Activated CD8-positive, alpha-beta memory T cell treated with anti-CD3 and anti-CD28 coated beads, Interleukin-2, amount 50 U/mL, for 1 hour (primary cell): ENCODE data around the gene FRMD8.

Experiments used
- DNase-seq: peaks from one replicate; pipeline ENCODE4 v3.0.0-alpha.2; 2020; ENCODE audit errors: extremely low read depth

Gene FRMD8

DNA sequence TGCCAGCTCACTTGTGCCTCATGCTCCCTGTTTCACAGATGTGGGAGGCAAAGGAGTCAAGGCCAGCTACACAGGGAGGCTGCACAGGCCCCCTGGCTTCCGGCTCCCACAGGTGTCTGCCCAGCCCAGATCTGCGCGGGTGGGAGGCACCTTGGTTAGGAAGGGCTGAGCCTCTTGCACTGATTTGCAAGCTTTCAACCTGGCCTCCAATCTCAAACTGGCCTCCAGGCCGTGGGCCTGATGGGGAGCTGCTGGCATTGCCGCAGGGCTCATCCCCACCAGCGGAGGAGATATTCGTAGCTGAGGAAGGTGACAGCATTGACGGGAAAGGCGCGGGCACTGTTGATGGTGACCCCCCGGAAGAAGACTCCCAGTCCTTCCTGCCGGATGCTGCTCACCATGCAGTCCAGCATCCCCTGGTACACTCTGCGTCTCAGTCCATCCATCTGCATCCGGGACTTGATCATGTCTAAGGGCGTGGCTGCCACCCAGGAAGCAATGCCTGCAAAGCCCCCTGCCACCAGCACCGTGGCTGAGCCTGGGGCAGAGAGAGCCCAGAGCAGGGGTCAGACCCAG is 10.2 kb upstream of the FRMD8 start:
- no peak for DNase-seq

DNA sequence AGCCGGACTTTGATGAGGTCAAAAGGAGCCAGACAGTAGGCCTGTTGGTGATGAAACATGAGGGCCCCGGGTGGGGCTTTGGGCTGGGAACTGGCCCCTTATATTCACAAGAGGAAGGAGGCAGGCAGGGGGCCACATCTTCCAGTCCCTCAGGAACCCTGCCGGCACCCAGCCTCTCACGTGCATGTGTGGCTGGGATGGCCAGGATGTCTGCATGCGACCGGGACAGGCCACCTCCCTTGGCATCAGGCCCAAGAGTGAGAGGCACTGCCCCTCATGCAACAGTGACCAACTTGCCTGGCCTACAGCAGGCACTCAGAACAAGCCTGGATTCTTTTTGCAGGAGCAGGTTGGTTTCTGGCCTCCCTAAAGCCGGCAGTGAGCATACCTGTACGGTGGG is 9.4 kb upstream of the FRMD8 start:
- no peak for DNase-seq

GRCh38 chr11:65377777-65378176 is 8.7 kb upstream of the FRMD8 start:
- DNase-seq = no peak

DNA sequence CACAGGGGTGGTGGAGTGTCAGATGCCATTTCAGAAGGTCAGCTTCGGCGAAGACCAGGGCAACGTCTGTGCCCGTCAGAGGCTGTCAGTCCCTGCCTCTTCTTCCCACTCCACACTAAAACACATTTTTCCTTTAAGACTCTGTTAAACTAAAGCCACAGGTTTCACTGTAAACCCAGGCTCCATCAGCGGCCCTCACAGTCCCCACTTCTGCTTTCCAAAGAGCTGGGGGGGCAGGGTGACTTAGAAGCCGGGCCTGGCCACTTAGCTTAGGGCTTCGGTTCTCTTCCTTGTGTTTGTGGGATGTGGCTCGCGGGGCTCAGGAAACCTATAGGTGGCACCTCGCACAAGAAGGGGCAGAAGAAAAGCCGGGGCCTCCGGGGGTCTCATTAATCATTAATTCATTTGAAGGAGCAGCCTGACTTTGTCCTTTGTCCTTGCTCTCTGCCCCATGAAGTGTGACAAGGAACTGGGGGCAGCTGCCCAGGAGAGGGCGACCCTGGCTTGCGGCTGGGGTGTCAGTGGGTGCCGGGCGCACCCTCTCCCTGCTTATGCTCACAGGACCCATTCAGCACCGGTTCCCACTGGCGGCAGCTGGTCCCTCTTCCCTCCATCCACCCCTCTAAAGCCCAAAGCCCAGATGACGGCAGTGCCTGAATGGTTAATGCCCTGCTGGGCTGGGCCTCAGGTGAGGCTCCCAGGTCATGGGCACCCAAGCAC is 8.1 kb upstream of the FRMD8 start:
- no peak for DNase-seq

DNA sequence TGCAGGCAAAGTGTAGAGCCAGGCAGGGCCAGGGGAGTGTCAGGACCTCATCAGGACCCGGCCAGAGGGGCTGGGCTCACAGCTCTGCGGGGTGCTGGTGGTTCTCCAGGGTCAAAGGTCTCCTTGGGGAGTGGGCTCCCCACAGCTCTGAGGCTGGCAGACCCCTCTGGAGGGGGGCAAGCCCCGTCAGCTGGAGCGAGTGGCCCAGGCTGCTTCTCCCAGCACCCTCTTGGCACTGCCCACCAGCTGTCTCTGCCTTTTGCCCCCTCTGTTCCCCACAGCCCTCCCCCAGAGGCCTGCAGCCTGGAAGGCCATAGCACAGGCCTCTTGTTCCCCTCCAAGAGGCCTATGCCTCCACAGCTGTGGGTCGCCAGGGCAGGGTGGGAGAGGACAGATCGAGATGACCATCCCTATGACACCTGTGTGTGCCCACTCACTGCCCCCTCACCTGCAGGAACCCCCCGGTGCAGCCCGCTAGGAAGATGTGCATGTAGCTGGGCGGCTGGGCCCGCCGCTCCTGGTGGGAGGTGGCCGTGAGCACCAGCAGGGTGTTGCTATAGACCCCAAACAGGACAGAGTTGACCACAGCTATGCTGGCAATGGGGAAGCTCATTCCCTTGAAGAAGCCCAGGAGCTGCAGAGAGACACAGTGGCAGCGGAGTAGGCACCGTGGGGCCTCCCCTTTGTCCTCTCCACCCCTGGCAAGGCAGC is 7.4 kb upstream of the FRMD8 start:
- DNase-seq = no peak

- no peak for DNase-seq
Measured at GRCh38 chr11:65379698-65380459, 6.6 kb upstream of the FRMD8 start.

- no peak for DNase-seq
Measured at GRCh38 chr11:65380460-65381119, 5.8 kb upstream of the FRMD8 start.

GRCh38 chr11:65381716-65382032 is 4.8 kb upstream of the FRMD8 start:
- DNase-seq = no peak

DNA sequence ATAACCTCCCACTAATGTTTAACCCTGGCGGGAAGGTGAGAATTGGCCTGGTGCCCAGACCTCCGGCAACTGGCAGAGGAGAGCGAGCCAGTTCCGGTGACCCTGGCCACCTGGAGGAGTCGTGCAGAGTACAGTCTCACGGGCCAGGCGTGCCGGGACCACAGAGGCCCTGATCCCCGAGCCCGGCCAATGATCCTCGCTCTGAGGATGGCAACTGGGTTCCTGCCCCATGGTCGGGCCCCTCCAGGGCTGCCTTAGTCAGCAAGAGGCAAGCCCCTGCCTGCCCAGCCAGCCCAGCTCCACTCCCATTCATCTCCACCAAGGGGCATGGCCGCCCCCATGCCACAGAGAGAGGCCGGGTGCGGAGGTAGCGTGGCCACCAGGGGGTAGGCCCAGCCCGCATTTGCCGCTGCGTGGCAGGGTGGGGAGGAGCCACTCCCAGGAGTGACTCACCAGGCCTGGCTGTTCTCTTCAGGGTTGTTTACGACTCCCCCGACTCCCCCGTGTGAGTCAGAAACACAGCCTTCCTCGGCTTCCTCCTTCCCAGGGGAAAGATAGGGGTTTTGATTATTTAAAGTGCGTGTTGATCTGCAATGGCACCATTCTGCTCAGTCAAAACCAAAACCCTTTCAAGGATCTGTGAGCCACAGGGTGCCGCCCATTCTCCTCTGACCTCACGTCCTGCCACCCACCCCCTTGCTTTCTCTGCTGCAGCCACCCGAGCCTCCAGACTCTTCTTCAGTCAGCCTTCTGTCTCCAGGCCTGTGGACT is 4.2 kb upstream of the FRMD8 start, which contains the start of gene SLC25A45:
TSS of gene SLC25A45 (minus strand) at position 614 of the 771 bp plus-strand sequence. CDS start 695 bp downstream, outside the sequence.
- peak; percentile 91 for DNase-seq

DNA sequence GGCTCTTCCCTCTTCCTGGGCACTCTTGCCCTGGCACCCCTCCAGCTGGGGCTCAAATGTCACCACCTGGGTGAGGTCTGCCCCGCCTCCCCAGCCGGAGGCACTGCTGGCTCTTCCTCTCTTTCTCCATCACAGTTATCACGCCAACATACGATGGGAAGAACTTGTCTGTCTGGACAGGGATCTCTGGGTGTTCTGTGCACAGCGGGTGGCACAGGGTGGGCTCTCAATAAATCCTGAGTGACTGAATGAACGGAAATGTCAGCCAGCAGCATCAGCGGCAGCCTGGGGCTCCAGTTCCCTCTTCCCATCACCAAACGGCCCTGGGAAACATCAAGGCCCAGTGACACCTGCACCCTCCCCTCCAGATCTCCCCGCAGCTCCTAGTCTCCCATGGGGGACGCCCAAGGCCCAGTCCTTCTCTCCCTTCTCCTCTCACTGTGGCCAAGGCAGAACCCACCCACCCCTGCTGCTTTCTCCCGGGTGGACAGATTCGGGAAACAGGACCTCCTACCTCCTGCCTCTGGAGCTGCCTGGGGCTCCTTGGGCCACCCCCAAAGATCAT is 3.6 kb upstream of the FRMD8 start:
- no peak for DNase-seq

- DNase-seq = no peak
Measured at GRCh38 chr11:65383778-65384177, 2.7 kb upstream of the FRMD8 start.

GRCh38 chr11:65384301-65384889 is 2.0 kb upstream of the FRMD8 start:
- no peak for DNase-seq

DNA sequence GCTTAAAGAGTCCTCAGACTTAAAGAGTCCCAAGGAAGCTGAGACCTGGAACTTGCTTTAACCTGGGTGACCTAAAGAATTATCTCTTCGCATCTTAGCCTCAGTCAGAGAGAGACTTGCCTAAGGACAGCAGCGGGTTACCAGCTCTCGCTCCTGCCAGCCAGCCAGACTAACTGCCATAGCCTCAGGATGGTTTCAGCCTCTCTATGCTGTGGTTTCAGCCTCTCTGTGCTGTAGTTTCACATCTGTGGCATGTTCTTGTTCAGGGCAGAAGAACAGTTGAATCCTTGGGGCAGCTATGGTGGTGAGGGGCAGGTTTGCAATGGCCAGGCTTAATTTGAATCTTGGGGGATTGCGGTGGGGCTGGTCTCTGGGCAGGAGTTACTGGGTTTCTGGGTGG is 2.3 kb downstream of the FRMD8 start:
- no peak for DNase-seq

- no peak for DNase-seq
Measured at GRCh38 chr11:65389294-65389980, 3.0 kb downstream of the FRMD8 start.

- DNase-seq = no peak
Measured at GRCh38 chr11:65390099-65390941, 3.9 kb downstream of the FRMD8 start.

DNA sequence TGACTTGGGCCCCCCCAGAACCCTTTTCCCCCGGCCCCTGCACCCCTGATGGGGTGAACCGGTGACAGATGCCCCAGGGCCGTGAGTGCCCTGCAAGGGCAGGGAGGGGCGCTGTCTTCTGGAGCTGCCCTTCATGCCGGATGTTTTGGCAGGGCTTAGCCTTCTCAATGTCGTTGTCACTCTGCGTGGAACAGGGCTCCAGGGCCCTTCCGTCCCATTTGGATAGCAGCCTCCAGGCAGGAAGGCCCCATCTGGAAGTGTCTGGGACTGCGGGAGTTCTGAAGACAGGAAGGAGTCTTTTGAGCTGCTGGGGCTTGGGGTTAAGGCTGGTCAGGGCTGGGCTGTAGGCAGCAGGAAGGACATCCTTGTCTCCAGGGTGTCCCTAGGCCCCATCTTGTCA is 4.6 kb downstream of the FRMD8 start:
- no peak for DNase-seq

GRCh38 chr11:65392186-65392829 is 5.9 kb downstream of the FRMD8 start:
- DNase-seq = no peak

DNA sequence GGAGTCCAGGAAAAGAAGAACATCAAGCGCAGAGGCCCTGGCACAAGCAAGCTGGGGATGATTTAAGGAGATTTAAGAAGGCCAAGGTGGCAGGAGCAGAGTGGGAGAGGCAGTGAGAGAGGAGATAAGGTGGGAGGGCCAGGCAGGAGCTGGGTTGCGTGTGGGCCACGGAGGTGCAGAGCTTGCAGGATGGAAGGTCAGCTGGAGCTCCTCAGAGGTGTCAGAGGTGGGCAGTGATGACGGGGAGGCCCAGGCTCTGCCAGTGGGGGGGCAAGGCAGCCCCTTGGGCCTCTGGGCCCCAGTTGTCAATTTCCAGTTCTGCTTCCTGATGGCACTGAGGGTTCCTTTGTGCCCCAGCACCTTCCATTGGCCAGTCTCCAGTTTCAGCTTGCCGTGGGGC is 6.5 kb downstream of the FRMD8 start:
- no peak for DNase-seq
